Activated effector memory CD4-positive, alpha-beta T cell treated with Interleukin-2 at 50 U/mL for 16 hours (primary cell): Measurements from ENCODE around the gene TSPAN18.

Experiments
- DNase-seq: peaks from one replicate; pipeline ENCODE4 v3.0.0-alpha.2; 2020

Gene TSPAN18

DNA sequence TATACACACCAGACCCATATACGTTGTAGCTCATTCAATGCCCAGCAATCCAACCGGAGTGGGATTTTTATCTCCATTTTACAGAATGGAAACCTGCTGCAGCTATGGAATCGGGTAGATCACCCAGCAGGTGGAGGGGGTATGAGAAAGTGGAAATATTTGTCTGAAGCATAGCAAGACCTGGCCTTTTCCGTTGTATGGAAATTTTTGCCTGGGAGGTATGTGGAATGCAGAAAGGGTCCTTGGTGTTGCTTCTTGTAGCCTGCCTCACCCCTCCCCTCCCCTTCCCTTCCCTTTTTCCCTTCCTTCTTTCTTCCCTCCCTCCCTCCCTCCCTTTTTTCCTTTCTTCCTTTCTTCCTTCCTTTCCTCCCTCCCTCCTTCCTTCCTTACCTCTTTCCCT is 15.2 kb downstream of the TSPAN18 start:
- no peak for DNase-seq

DNA sequence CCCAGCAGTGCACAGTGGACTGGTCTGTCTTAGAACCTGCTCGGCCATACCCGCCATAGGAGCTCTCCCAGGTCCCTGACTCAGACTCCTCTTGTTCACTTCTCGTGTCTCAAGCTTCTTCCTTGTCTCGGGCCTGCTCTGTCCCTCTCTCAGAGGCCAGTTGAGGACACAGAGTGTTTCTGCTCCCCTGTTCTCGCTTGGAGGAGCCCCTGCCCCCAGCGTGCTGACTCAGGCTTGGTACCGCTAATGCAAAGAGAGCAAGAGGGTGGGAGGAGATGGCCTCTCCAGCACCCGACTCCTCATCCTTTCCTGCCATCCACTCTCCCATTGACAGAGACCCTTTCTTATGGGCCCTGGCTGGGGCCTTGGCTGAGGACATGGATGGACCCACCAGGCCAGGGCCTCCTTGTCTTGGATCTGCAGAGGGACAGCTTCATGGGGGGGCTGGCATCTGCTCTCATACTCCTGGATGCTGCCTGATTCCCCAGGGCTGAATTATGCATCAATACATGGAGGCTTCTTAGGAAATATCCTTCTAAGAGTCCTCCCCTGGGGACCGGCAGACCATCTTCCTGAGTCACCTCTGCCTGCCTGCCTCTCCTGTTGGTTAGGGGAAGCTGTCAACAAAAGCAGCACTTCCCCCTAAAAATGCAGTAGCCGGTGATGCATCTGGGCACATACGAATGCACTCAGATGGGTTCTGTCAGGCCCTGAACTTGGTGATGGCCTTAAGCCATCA is 15.9 kb downstream of the TSPAN18 start:
- no peak for DNase-seq

DNA sequence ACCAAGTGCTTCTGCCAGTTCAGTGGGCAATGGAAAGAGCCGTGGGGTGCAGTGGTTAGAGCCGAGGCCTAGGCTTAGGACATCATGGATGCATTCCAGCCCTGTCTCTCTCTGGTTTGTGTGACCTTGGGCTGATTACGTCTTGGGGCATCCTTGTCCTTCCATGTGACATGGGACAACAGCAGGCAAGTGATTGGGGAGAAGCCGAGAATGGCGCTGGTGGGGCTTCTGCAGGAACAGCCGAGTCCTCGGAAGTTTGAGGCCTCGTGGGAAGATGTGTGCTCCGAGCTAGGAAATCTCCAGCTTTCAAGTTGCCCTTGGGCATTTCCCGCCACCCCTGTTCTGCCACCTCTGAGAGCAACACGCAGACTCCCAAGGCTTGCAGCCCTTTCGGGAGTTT is 16.6 kb downstream of the TSPAN18 start:
- DNase-seq = no peak

DNA sequence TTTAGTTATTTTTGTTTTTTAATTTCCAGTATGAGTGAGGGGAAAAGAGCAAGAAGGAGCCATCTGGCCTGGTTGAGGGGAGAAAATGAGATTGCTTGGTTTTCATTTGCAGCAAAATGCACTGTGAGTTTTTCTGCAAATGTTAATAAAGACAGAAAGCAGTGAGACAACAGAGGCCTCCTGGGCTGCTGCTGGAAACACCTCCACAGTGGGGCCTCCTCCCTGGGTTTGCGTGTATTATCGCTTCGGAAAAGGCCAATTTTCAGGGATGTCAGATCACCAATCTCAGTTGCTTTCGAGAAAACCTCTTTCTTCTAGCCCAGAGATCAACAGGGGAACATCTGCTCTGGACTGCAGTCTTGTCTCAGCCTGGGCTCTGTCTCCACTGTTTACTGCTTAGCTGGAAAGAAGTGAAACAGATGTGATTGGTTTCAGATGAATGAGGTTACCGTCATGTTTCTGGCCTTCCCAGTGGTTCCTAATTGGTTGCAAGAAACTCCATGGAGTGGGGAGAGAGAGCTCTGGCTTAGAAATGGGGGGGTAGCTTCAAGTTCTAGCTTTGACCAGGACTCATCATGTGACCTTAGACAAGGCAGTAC is 17.3 kb downstream of the TSPAN18 start:
- DNase-seq = no peak

DNA sequence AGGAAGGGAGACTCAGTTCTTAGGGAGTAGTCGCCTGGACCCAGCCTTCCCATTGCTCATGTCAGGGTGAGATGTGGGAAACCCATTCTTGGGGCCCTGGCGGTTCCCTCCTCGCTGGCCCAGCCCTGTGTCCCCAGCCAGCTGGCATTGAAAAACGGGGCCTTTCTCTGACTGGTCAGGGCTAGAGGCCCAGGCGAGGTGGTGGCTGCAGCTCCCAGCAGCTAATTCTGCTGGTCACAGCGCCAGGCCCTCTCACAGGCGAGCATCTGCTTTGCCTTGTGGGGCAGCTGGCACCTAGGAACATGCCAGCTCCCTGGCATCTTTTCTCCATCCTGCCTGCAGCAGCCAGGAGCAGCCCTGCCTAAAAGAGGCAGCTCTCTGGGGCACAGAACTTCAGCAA is 20.1 kb downstream of the TSPAN18 start:
- no peak for DNase-seq

DNA sequence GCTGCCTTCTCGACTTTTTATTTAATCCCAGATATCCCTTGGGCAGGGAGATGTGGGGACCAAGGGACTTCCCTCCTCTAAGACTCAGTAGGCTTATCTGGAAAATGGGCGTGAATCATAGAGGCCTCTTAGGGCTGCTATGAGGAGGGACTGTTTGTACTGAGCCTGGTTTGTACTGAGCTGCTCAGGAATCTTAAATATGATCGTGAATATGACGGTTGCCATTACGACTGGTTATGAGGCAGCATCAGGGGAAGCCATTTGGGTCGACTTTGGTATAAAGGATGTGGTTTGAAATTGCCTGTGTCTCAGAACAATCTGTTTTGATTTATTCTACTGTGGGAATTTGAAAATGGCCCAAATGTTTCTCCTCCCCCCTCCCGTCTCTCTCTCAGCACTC is 20.6 kb downstream of the TSPAN18 start:
- no peak for DNase-seq

DNA sequence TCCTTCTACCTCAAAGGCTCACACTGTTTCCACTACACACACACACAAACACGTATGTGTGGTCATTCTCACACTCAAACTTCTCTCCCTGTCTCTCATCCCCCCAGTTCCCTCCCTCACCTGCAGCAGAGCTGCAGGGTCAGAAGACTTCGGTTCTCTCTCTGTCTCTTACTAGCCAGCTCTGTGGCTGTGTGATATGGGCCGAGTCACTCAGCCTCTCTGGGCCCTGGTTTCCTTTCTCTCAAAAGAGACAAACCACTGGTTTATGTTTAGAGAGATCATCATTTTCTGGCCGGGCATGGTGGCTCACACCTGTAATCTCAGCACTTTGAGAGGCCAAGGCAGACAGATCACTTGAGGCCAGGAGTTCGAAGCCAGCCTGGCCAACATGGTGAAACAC is 21.1 kb downstream of the TSPAN18 start:
- DNase-seq = no peak

DNA sequence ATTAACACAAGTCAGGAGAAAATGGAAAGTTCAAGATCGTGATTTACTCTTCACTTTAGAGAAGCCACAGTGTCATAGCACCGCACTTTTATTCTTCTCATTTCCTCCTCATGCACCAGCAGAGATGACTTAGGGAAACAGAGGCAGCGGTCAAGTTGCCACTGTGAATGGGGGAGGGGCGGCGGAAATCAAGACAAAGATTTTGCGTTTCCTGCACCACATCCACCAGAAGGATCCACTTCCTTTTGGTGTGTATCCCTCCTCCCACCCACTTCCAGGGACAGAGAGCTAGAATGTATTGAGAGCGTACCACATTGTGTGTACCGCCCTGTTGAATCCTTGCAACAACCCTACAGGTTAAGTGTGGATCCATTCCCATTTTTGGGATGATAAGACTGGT is 21.8 kb downstream of the TSPAN18 start:
- DNase-seq = no peak

DNA sequence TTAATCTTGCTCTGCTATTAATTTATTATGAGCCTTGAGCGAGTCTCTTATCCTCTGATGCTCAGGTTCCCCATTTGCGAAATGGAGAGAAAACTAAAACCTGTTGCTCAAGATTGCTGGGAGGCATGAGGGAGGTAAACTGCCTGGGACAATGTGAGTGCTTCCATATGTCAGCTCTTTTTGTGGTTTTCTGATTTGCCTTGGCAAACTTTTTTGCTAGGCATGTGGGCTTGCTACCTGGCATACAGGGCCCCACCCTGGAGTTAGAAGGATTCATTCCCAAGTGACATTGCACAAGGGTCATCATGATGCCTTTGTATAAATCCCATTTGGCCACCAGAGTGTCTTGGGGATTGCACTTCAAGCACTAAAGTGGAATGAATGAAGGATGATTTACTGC is 22.4 kb downstream of the TSPAN18 start:
- DNase-seq = no peak

DNA sequence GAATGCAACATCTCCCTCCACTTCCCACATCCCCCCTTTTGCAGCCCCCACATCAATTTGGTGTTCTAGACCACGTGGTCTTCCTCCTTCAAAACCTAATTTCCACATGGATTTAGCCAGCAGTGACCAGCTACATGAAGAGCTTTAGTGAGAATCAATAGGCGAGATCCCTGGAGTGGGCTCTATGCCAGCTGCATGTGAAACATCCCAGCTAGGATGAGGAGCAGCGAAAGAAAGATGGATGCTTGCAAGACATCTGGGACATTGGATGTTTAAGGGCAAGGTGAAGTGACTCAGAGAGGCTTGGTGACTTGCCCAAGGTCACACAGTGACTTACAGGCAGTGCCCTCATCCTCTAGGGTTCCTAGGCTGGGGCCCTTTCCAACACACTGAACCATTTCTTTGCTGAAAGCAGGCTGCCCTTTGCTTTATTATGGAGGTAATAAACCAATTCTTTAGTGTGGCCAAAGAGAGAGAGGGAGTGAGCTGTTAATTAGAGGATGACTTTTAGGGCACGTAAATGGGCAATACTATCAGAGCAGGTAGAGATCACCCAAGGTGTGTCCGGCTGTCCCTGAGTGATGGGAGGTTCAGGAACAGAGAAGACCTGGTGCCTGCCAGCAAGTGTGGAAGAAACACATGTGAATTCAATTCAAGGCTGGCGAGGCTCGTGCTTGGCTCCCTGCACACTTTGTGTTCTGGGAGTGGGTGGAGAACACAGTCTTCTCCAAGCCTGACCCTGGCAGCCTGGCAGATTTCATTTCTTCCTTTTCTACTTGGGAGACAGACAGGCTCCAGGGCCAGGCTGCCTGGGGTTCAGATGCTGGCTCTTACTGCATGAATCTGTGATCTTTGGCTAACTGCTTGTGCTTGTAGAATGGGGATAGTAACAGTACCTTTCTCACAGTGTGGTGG is 24.0 kb downstream of the TSPAN18 start:
- DNase-seq = no peak

DNA sequence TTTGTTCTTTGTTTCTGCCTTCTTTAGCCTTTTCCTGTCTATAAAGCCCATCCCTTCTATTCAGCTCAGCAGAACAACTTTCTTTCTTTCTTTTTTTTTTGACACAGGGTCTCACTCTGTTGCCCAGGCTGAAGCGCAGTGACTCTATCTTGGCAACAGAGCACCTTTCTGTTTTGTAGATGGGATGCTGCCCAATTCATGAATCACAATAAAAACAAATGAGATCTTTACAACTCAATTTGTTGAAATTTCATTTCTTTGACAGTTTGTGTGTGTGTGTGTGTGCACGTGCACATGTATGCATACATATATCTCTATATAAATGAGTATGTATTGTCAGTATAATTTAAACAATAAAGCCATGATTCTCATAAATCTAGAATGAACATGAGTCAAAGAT is 25.5 kb downstream of the TSPAN18 start:
- DNase-seq = no peak

DNA sequence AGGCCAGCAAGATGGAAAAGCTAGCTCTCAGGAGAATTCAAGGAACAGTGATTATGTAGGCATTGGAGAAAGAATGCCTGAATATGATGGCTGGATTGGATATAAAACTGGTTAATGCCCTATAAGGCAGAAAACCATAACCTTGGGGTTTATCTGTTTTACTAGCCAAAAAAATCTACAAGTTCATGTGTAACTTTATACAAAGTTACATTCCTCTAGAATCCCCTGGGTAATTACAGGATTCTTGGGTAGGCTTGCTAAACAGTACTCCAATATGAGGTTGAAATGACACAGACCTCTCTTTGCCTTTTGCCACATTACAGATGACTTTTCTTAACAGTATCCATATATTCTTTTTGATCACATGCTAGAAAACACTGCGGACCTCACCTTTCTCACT is 26.0 kb downstream of the TSPAN18 start:
- DNase-seq = no peak

DNA sequence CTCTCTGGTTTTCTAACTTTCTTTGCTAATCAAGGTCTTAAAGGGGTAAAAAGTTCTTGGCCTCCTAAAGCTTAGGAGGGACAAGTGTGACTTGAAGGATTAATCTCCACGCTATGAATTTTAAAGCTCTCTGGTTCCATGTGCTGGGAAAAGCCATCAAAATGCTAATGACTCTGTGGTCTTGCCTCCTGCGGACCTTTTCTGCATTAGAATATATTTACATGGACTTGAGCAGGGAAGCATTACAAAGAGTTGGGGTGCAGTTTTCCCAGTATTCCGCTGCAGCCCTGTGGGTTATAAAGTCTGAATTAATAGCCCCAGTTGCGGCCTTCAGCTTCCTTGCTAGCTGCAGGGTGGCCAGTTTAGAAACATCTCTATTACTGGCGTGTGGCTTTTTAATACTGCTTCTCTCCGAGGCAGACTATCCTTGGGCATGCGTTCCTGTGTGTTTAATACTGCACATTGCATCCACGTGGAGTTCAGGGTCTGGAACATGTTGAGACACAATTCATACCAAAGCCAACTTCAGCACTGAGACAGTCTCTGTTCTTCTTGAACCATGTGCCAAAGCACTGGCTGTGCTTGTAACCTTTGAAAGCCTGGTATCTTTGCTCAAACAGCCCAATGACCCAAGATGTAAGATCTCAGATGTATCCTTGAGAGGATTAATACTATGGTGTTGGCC is 27.3 kb downstream of the TSPAN18 start:
- DNase-seq = no peak

DNA sequence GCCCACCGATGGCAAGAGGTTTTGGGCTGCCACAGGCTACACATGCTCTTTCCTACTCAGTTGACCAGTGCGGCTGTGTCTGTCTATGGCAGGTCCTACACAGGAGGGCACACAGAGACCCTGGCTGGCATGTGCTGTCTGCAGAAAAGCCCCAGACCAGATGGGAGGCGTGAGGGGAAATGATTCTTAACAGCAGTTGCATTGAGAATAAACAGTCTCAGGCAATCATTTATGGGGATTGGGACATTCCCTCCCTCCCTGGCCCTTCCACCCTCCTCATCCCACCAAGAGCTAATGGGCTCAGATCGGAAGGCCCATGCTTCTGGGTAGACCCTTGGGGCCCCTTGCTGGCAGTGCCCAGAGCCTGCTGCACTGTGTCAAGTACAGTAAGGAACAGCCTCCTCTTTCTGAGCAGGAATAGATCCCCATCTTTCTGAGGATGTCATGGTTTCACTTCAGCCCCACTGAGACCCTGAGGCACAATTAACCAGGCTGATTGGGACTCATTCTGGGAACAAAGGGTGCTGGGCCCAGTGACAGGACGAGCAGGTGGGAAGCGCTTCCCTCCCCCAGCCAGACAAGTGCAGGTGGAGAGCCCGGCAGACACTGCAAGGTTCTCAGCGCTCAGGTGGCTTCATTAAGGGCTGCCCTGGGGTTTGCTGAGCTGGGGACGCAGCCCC is 28.3 kb downstream of the TSPAN18 start:
- no peak for DNase-seq

DNA sequence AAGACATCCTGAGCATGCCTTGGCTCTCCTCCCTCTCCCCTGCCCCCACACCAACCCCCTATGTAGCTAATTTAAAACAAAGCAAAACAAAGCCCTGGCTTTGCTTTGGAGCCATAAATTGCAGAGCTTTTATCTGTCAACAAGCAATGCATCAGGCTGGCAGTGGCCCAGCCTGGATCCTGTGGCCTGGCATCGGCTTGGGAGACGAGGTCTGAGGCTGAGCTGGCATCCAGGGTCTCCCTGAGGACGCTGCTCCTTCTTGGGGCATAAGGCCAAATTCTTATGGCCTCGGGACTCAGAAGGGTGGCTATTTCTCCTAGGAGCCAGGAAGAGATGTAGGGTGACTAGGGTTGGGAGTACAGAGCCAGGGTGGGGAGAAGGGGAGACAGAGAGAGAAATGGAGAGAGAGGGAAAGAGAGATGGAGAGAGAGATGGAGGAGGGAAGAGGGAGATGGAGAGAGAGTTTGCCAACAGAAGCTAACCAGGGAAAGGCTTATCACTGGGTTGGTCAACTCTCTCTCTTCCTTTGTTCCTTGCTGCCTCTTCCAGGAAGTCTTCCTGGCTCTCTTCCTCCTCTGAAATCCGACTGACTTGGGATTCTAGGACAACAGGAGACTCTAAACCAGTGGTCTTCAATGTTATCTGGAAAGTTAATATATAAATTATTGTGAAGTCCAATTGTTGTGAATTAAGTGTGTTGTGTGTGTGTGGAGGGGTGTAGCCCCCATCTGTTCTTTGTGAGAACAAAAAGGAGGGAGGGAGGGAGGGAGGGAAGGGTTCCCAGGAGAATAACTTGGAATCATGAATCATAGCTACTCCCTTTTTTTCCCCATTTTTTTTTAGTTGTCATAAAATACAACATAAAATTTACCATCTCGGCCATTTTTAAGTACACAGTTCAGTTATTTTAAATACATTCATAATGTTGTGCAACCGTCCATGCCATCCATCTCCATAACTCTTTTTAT is 29.1 kb downstream of the TSPAN18 start:
- no peak for DNase-seq

DNA sequence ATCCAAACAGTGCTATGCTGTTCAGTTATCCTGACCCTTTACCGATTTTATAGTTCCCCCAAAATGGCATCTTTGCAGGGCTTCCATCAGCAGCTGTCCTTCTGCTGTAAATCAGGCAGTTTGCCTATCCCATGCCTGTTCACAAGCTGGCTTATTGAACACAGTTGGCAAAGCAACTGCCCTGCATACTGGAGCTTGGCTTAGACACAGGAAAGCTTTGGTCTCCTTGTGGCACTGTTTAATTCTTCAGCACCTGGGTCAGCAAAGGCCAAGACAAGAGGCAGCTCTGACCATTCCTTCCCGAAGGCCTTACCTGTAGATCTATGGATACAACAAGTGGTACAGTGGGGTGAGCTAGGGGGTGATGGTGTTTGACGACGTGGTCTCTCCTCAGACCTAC is 32.2 kb downstream of the TSPAN18 start:
- DNase-seq = no peak

DNA sequence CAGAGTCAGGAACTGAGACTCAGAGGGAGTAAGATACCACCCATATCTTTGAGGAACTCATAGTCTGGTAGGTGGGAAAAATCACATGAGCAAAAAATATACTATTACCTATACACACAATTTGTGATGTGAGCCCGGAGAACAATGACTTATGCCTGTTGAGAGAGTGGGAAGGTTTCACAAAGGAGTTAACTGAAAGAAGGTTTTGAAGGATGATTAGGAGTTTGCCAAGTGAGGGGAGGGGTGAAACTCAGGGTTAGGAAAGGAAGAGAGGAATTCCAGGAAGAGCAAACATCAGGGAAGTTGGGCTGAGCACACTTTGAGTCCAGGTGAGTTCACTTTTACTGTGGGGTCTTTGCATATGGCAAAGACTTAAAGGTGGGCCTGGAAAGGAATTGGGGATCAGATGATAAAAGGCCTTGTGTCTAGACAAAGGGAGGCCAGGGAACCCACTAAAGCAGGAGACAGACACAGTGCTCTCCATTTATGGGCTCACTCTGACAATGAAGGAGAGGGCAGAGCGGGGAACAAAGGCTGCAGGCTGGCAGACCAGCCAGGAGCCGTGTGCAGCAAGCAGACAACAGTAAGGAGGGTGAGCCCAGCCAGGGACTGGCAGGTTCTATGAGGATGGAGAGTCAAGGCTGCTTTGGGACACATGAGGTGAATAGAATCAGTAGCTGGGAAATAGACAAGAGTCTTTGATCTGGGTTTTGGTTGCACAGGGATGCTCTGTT is 33.1 kb downstream of the TSPAN18 start:
- DNase-seq = no peak

DNA sequence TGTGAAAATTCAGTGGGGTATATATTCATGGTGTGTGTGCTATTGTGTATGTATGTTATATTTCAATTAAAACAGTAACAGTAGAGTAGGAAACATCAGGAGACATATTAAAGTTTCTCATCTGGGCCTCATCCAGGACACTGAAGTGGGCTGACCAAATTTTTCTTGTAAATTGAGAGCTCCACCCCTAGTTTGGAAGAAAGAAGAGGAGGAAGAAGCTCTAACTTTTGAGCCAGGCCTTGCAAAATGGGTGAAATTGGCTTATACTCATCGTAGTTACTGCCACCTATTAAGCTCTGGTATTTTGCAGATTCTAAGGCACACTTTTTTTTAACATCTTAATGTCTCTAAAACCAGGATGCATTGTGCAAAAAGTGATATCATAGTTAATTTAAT is 33.7 kb downstream of the TSPAN18 start:
- no peak for DNase-seq

DNA sequence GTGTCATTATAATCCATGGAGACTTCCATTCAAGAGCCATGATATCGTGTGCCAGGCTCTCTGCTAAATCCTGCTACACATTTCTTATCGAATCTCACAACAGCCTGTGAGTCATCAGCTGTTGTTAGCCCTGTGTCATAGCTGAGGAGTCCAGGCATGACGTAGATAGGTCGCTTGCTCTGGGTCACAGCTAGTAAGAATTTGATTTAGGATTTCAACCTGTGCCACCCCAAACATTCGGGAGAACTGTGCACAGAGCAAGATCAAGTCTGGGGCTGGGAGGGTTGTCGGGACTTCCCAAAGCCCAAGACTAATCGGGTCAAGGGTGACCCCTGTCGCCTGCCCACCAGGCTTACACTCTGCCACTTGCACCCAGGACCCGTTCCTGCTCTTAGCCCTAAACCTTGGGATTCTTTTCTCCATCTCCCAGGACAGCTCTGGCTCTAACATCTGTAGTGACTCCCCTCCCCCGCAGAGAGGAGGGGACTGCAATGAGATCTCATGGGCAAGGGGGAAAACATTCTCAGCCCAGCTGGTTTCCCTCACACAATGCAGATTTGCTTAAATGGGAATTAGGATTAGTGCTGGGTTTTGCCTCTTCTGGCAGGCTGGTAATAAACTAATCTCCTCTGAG is 34.3 kb downstream of the TSPAN18 start:
- DNase-seq = no peak

DNA sequence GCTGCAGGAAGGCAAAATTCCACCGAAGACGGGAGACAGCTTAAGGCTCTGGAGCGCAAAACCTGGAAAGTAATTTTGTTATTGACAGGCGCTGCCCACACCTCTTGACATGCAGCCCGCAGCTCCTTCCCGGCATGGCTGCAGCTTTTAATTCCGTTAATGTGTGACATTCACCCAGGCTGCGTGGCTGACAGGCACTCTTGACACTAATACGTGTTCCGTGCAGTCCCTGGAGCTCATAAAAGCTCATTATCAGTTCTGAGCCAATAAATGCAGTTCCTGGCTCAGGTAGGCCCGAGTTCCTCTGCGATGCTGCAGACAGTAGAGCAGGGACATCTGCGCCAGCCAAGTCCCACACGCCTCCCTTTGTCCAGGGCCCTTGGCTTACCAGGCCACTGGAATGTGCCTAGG is 34.8 kb downstream of the TSPAN18 start:
- DNase-seq = no peak
